ENCODE measurements around the gene TNS3.
"Not testable (repeated sequence)": the region's sequence is repeated elsewhere in the genome, so short reads cannot be mapped to it uniquely, and the experiment has no call there.

TNS3 gene

DNA sequence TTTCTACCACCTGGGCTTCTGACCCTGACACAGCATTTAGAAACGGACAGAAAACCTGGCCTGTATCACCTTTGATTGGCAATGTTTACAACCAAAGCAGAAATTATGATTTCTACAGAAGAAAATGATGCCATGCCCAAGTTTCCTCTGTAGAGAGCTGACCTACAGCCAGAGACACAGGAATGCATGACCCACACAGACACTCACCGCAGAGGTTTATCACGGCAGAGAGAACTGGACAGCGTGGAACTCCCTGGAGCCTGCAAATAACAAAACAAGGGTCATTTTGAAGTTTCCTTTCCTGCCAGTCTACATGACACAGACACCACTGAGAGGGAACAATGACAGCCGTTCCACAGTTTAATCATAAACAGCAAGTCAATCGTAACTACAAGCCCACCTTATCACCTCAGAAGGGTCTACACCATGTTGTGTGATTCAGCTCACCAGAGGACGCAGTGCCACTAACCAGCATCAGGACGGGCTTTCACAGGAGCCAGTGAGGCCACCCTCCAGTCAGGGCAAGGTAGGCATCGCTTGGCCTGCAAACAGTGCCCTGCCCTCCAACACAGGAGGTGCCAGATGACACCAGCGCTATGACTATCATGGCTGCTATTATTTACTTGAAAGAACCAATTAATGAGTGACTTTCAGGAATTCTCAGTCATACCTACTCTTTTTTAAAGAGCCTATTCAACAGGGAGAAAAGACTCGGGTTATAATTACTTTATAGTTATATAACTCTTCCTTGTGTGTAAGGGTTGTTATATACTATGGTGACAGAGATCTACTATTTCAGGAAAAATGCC lies 139.9 kb downstream of the TNS3 start:
- Histone ChIP-seq H3K36me3 (ENCODE audit: control insufficient read depth, low read length) (no peaks in the 10 kb centered on the region), H3K4me2 (ENCODE audit: low read length) (no peak overlapping the region), H3K27me3 (ENCODE audit: control insufficient read depth, low read length) (no peaks in the 10 kb centered on the region), H3K4me3 (ENCODE audit: low read length) (no peak overlapping the region), H3K27ac (ENCODE audit: low read depth, low read length) (no peak overlapping the region), H3K9me3 (ENCODE audit: control insufficient read depth, insufficient read depth, low read length) (no peaks in the 10 kb centered on the region), H3F3A (ENCODE audit: control insufficient read depth, insufficient read depth) (no peaks in the 10 kb centered on the region), H4K20me1 (ENCODE audit: control insufficient read depth, insufficient read depth, low read depth, low read length) (no peaks in the 10 kb centered on the region), H3K4me1 (ENCODE audit: control insufficient read depth, low read length) (peaks cover 5% of the 10 kb centered on the region), H3K9me2 (replicated peaks; ENCODE audit: control insufficient read depth, low read length) (no peaks in the 10 kb centered on the region), H3K79me2 (ENCODE audit: control insufficient read depth, low read length) (no peaks in the 10 kb centered on the region)
- no peak for TF ChIP-seq EZH2phosphoT487 (IDR thresholded peaks at IDR 0.05; ENCODE audit: borderline replicate concordance, low read length)
- TF ChIP-seq, protein P1, sequence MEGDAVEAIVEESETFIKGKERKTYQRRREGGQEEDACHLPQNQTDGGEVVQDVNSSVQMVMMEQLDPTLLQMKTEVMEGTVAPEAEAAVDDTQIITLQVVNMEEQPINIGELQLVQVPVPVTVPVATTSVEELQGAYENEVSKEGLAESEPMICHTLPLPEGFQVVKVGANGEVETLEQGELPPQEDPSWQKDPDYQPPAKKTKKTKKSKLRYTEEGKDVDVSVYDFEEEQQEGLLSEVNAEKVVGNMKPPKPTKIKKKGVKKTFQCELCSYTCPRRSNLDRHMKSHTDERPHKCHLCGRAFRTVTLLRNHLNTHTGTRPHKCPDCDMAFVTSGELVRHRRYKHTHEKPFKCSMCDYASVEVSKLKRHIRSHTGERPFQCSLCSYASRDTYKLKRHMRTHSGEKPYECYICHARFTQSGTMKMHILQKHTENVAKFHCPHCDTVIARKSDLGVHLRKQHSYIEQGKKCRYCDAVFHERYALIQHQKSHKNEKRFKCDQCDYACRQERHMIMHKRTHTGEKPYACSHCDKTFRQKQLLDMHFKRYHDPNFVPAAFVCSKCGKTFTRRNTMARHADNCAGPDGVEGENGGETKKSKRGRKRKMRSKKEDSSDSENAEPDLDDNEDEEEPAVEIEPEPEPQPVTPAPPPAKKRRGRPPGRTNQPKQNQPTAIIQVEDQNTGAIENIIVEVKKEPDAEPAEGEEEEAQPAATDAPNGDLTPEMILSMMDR (IDR thresholded peaks at IDR 0.05; ENCODE audit: low read depth, low read length, poor library complexity, severe bottlenecking), result no peak

DNA sequence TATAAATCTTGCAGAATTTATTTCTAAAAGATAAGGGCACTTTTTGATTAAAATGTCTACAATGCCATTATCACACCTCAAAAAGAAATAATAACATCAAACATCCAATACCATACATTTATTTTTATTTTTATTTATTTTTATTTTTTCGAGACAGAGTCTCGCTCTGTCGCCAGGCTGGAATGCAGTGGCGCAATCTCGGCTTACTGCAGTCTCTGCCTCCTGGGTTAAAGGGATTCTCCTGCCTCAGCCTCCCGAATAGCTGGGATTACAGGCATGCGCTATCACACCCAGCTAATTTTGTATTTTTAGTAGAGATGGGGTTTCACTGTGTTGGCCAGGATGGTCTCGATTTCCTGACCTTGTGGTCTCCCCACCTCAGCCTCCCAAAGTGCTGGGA lies 140.9 kb downstream of the TNS3 start:
- not testable (repeated sequence) for H3K4me3 ChIP-seq (ENCODE audit: low read length); H3K4me1 ChIP-seq (ENCODE audit: control insufficient read depth, low read length); H3F3A ChIP-seq (ENCODE audit: control insufficient read depth, insufficient read depth); H3K9me3 ChIP-seq (ENCODE audit: control insufficient read depth, insufficient read depth, low read length); H3K27me3 ChIP-seq (ENCODE audit: control insufficient read depth, low read length); H3K27ac ChIP-seq (ENCODE audit: low read depth, low read length); H3K9me2 ChIP-seq (replicated peaks; ENCODE audit: control insufficient read depth, low read length); H4K20me1 ChIP-seq (ENCODE audit: control insufficient read depth, insufficient read depth, low read depth, low read length); H3K36me3 ChIP-seq (ENCODE audit: control insufficient read depth, low read length); H3K79me2 ChIP-seq (ENCODE audit: control insufficient read depth, low read length); H3K4me2 ChIP-seq (ENCODE audit: low read length)

DNA sequence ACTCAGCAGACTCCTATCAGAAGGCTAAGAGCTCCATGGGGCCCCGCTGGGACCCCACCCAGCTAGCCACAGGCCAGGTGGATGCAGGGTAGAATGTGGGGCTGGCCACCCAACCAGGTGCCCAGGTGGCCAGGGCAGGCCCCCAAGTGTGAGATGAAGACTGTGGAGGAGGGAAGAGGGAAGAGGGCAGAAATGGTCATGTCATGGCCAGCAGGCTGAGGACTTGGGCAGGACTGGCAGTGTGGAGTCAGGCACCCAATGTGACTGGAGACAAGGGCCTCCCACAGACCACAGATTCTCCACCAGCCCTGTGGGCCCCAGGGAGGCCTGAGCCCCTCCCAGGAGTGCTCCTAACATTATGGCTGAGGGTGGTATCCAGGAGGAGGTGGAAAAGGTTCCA lies 141.6 kb downstream of the TNS3 start:
- no peaks in the 10 kb centered on the region for H3K27me3 ChIP-seq (ENCODE audit: control insufficient read depth, low read length)
- no peaks in the 10 kb centered on the region for H3K9me2 ChIP-seq (replicated peaks; ENCODE audit: control insufficient read depth, low read length)
- no peak overlapping the region for H3K4me3 ChIP-seq (ENCODE audit: low read length)
- no peak overlapping the region for H3K27ac ChIP-seq (ENCODE audit: low read depth, low read length)
- H3F3A ChIP-seq (ENCODE audit: control insufficient read depth, insufficient read depth), result no peaks in the 10 kb centered on the region
- TF ChIP-seq, protein P1 (IDR thresholded peaks at IDR 0.05; ENCODE audit: low read depth, low read length, poor library complexity, severe bottlenecking), result no peak
- no peak for TF ChIP-seq EZH2phosphoT487 (IDR thresholded peaks at IDR 0.05; ENCODE audit: borderline replicate concordance, low read length)
- no peaks in the 10 kb centered on the region for H3K36me3 ChIP-seq (ENCODE audit: control insufficient read depth, low read length)
- no peaks in the 10 kb centered on the region for H4K20me1 ChIP-seq (ENCODE audit: control insufficient read depth, insufficient read depth, low read depth, low read length)
- H3K4me1 ChIP-seq (ENCODE audit: control insufficient read depth, low read length), result peaks cover 5% of the 10 kb centered on the region
- no peak overlapping the region for H3K4me2 ChIP-seq (ENCODE audit: low read length)
- no peaks in the 10 kb centered on the region for H3K9me3 ChIP-seq (ENCODE audit: control insufficient read depth, insufficient read depth, low read length)
- no peaks in the 10 kb centered on the region for H3K79me2 ChIP-seq (ENCODE audit: control insufficient read depth, low read length)

DNA sequence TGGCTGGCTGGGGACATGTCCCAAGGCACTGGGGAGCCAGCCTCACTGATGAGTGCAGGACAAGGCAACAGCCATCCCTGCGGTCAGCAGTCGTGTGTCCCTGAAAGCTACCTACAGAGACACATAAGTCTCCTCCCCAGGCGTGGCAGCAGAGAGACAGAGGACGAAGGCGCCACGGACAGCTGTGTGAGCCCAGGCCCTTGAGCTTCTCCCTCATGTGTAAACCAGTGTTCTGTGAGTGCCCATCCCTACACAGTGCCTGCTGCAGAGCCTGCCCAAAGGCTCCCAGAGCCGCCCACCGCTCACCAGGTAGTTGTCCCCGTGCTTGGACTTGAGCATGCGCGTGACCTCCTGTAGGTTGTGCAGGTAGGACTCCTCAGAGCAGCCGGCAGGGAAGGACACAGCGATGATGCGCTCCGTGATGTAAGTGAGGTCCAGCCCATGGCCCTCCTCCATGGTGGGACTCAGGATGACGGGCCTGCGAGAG lies 142.7 kb downstream of the TNS3 start:
- Histone ChIP-seq H3K36me3 (ENCODE audit: control insufficient read depth, low read length) (no peaks in the 10 kb centered on the region), H3F3A (ENCODE audit: control insufficient read depth, insufficient read depth) (no peaks in the 10 kb centered on the region), H3K4me2 (ENCODE audit: low read length) (no peak overlapping the region)

More for the DNA sequence above, 142.7 kb downstream of the TNS3 start:
- Histone ChIP-seq H3K9me2 (replicated peaks; ENCODE audit: control insufficient read depth, low read length) (no peaks in the 10 kb centered on the region), H3K27ac (ENCODE audit: low read depth, low read length) (no peak overlapping the region), H3K4me3 (ENCODE audit: low read length) (no peak overlapping the region), H3K9me3 (ENCODE audit: control insufficient read depth, insufficient read depth, low read length) (no peaks in the 10 kb centered on the region), H3K27me3 (ENCODE audit: control insufficient read depth, low read length) (no peaks in the 10 kb centered on the region), H4K20me1 (ENCODE audit: control insufficient read depth, insufficient read depth, low read depth, low read length) (no peaks in the 10 kb centered on the region), H3K79me2 (ENCODE audit: control insufficient read depth, low read length) (no peaks in the 10 kb centered on the region), H3K4me1 (ENCODE audit: control insufficient read depth, low read length) (no peaks in the 10 kb centered on the region)
- no peak for TF ChIP-seq EZH2phosphoT487 (IDR thresholded peaks at IDR 0.05; ENCODE audit: borderline replicate concordance, low read length)
- TF ChIP-seq, protein P1 (IDR thresholded peaks at IDR 0.05; ENCODE audit: low read depth, low read length, poor library complexity, severe bottlenecking), result no peak

All from DOHH2 (cell line).